AG09319 (cell line): Measurements from ENCODE around the gene GGT7.
"Not testable (repeated sequence)": the region's sequence is repeated elsewhere in the genome, so short reads cannot be mapped to it uniquely, and the experiment has no call there.

ENCODE experiments used
- DNase-seq: peaks from one replicate; pipeline ENCODE4 v3.0.0-alpha.2; 2010; ENCODE audit warnings: low read depth; ENCODE audit errors: extremely low read depth
- CTCF ChIP-seq: IDR thresholded peaks from 2 replicates; pipeline ENCODE4 v1.5.1; 2011; ENCODE audit warnings: low read depth, mild to moderate bottlenecking, inconsistent platforms, low read length, moderate library complexity

GGT7 gene

GRCh38 chr20:34907616-34908469 is 35.2 kb upstream of the GGT7 start:
- peak; percentile 48 for DNase-seq

GRCh38 chr20:34904202-34904621 is 31.6 kb upstream of the GGT7 start:
- TF ChIP-seq CTCF = no peak
- DNase-seq = no peak

More at GRCh38 chr20:34907616-34908469, 35.2 kb upstream of the GGT7 start:
- no peak for TF ChIP-seq CTCF

GRCh38 chr20:34898731-34899130 is 26.1 kb upstream of the GGT7 start:
- DNase-seq = not testable (repeated sequence)

GRCh38 chr20:34898129-34898528 is 25.5 kb upstream of the GGT7 start:
- not testable (repeated sequence) for DNase-seq

GRCh38 chr20:34896086-34896621 is 23.5 kb upstream of the GGT7 start:
- DNase-seq = no peak
- no peak for TF ChIP-seq CTCF

GRCh38 chr20:34895465-34895864 is 22.8 kb upstream of the GGT7 start:
- TF ChIP-seq CTCF = no peak
- DNase-seq = no peak

- DNase-seq = no peak
- no peak for TF ChIP-seq CTCF
These were observed 22.1 kb upstream of the GGT7 start for GRCh38 chr20:34894723-34895122.

- no peak for TF ChIP-seq CTCF
- DNase-seq = no peak
These were observed 20.0 kb upstream of the GGT7 start for GRCh38 chr20:34892671-34893070.
